HepG2 (cell line): ENCODE data around the gene CFAP61. TPM values are rescaled to one million over a fixed set of nuclear protein-coding genes. Genes with fewer than 3 reads are reported as not detected.
A peak's percentile ranks its signal among the peaks of the same experiment; 100 is the strongest.

ENCODE experiments used
- ASH2L ChIP-seq: fragments of 300-600, 200-600 bp; sonication (generic); IDR thresholded peaks from 2 replicates; pipeline ENCODE4 v1.7.0; 2017; ENCODE audit warnings: low read depth, mild to moderate bottlenecking, moderate library complexity, mixed read lengths, low read length; ENCODE audit not compliant: insufficient read length
- EHMT2 ChIP-seq: fragments of 200-600 bp; sonication (generic); IDR thresholded peaks from 2 replicates; pipeline ENCODE4 v1.7.0; 2017; ENCODE audit warnings: antibody characterized with exemption, low read depth, low read length, borderline replicate concordance
- ERF ChIP-seq: IDR thresholded peaks from 2 replicates; pipeline ENCODE4 v1.6.1; 2018; ENCODE audit warnings: missing biosample characterization, missing genetic modification reagents
- FOXA3 ChIP-seq: IDR thresholded peaks from 2 replicates; pipeline ENCODE4 v1.6.1; 2016; ENCODE audit warnings: missing genetic modification reagents, missing compliant biosample characterization
- GABPB1 ChIP-seq: IDR thresholded peaks from 2 replicates; pipeline ENCODE4 v1.6.1; 2016; ENCODE audit warnings: mild to moderate bottlenecking, missing genetic modification reagents, moderate library complexity, missing compliant biosample characterization
- GMEB2 ChIP-seq: IDR thresholded peaks from 2 replicates; pipeline ENCODE4 v1.6.1; 2016; ENCODE audit warnings: missing biosample characterization, missing genetic modification reagents, low read depth
- HINFP ChIP-seq: sonication (generic); formaldehyde crosslinking; IDR thresholded peaks from 2 replicates; pipeline ENCODE4 v1.4.0; 2020; ENCODE audit warnings: low read depth, mild to moderate bottlenecking, missing genetic modification reagents
- KLF12 ChIP-seq: sonication (generic); formaldehyde crosslinking; IDR thresholded peaks from 2 replicates; pipeline ENCODE4 v1.4.0; 2020; ENCODE audit warnings: missing genetic modification reagents, borderline replicate concordance
- RNF219 ChIP-seq: sonication (generic); formaldehyde crosslinking; IDR thresholded peaks from 2 replicates; pipeline ENCODE4 v1.5.0; 2020; ENCODE audit warnings: mild to moderate bottlenecking, missing genetic modification reagents
- SIN3B ChIP-seq: fragments of 150-350 bp; IDR thresholded peaks from 2 replicates; pipeline ENCODE4 v1.6.1; 2014; ENCODE audit warnings: low read length
- ZBTB1 ChIP-seq: sonication (generic); formaldehyde crosslinking; IDR thresholded peaks from 2 replicates; pipeline ENCODE4 v1.4.0; 2020; ENCODE audit warnings: missing genetic modification reagents, borderline replicate concordance
- ZFP36L2 ChIP-seq: sonication (generic); formaldehyde crosslinking; IDR thresholded peaks from 2 replicates; pipeline ENCODE4 v1.4.0; 2020; ENCODE audit warnings: missing genetic modification reagents
- ZNF367 ChIP-seq: sonication (generic); formaldehyde crosslinking; IDR thresholded peaks from 2 replicates; pipeline ENCODE4 v1.4.0; 2020; ENCODE audit warnings: missing genetic modification reagents, borderline replicate concordance
- ZNF512B ChIP-seq: sonication (generic); formaldehyde crosslinking; IDR thresholded peaks from 2 replicates; pipeline ENCODE4 v1.5.1; 2020; ENCODE audit warnings: missing genetic modification reagents, mild to moderate bottlenecking, borderline replicate concordance
- ZNF562 ChIP-seq: sonication (generic); formaldehyde crosslinking; IDR thresholded peaks from 2 replicates; pipeline ENCODE4 v1.8.0; 2022; ENCODE audit warnings: missing genetic modification reagents, borderline replicate concordance
- ZNF746 ChIP-seq: sonication (generic); formaldehyde crosslinking; IDR thresholded peaks from 2 replicates; pipeline ENCODE4 v1.8.0; 2022; ENCODE audit warnings: mild to moderate bottlenecking, missing genetic modification reagents
- ZNF800 ChIP-seq: sonication (generic); formaldehyde crosslinking; IDR thresholded peaks from 2 replicates; pipeline ENCODE4 v1.4.0; 2020; ENCODE audit warnings: missing genetic modification reagents
- polyA plus RNA-seq, 8 experiments: library from polyadenylated mRNA; depleted of rRNA in 3 of 8; stranded (reverse) in 7 of 8; unstranded in 1 of 8; fragments of >200 nt; fragmentation: Illumina TruSeq in 4 of 8; extraction: Trizol in 4 of 8; gene quantifications; 2 replicates each; pipeline versions ENCODE4 v1.2.1 to v1.2.3, GENCODE V29; 2011 to 2016; ENCODE audit warnings: low read depth in 4 of 8, missing spikeins in 1 of 8, mixed read lengths in 1 of 8; ENCODE audit not compliant: insufficient read depth in 1 of 8
- total RNA-seq, 5 experiments: library from RNA; depleted of rRNA; stranded (reverse); fragments of >200 nt; fragmentation: Illumina TruSeq; extraction: Trizol; gene quantifications; 2 replicates each; pipeline ENCODE4 v1.2.3, GENCODE V29; 2016; ENCODE audit warnings: low read depth in 1 of 5

Gene CFAP61
- total and polyA plus RNA-seq, 2 of the 13 experiments (the other 11 are each of a cell fraction or from before 2014, with no cell fraction given): 0.27 TPM; not detected in 1

GRCh38 chr20:20009784-20010253 is 42.5 kb upstream of the CFAP61 start (continued):
- TF ChIP-seq ZNF746 (CRISPR knock-in tag) (no peak), ZBTB1 (CRISPR knock-in tag) (no peak), HINFP (no peak), RNF219 (CRISPR knock-in tag) (no peak), ZNF562 (CRISPR knock-in tag) (no peak), GABPB1 (CRISPR knock-in tag) (peak; percentile 34; the same call in 1 of the 2 replicates), FOXA3 (CRISPR knock-in tag) (0 out of 2 replicates have a peak, but pooled peaks have one; percentile 25), GMEB2 (CRISPR knock-in tag) (no peak), EHMT2 (no peak), ASH2L (no peak), ZFP36L2 (CRISPR knock-in tag) (no peak), ERF (CRISPR knock-in tag) (peak; percentile 50; the same call in 1 of the 2 replicates), ZNF512B (no peak; the same call in 1 of the 2 replicates), KLF12 (0 out of 2 replicates have a peak, but pooled peaks have one; percentile 49), SIN3B (no peak), ZNF367 (CRISPR knock-in tag) (no peak), ZNF800 (CRISPR knock-in tag) (0 out of 2 replicates have a peak, but pooled peaks have one; percentile 5)
